ENCODE results near the gene NNT. TPM values are rescaled to one million over a fixed set of nuclear protein-coding genes. Genes with fewer than 3 reads are reported as not detected.

NNT gene
- total and polyA plus RNA-seq, 10 of the 15 experiments (the other 5 are each of a cell fraction or from before 2014, with no cell fraction given): 20.8 to 73.1 (median 51.9) TPM

- Histone ChIP-seq H3K9me3 (replicated peaks; ENCODE audit: control insufficient read depth, insufficient read depth, low read length) (no peaks in the 10 kb centered on the region), H3K36me3 (ENCODE audit: control insufficient read depth in 2 of 2, insufficient read depth in 2 of 2, low read length in 1 of 2) (peaks cover 0 to 11% of the 10 kb centered on the region in 2 experiments; a peak in 3 of 4 replicates), H3K4me1 (ENCODE audit: control insufficient read depth, insufficient read depth, low read length) (no peaks in the 10 kb centered on the region), H3K4me3 (no peak overlapping the region), H3K27ac (ENCODE audit: control insufficient read depth, insufficient read depth) (no peak overlapping the region), H3K4me2 (ENCODE audit: control insufficient read depth, insufficient read depth) (no peak overlapping the region), H3K9ac (ENCODE audit: control insufficient read depth, insufficient read depth, low read length) (no peak overlapping the region), H2AFZ (ENCODE audit: control insufficient read depth, low read depth, low read length) (no peak overlapping the region), H3K27me3 (replicated peaks in 1 of 2; ENCODE audit: control insufficient read depth in 2 of 2, insufficient read depth in 2 of 2, low read length in 1 of 2) (no peaks in the 10 kb centered on the region), H4K20me1 (ENCODE audit: control insufficient read depth, insufficient read depth) (no peaks in the 10 kb centered on the region), H3K79me2 (ENCODE audit: control insufficient read depth, insufficient read depth, low read length) (no peaks in the 10 kb centered on the region)
- DNase-seq (ENCODE audit: low read depth, low spot score) (no peak), ATAC-seq (no peak), FAIRE-seq (no peak)
- CTCF ChIA-PET: interaction anchor here (1.1 to 1.5 kb wide), 3 partner anchors 10 to 72 kb away, joined by 4 to 6 read pairs (median 5); no protein-coding TSS in a partner anchor
- RAD21 ChIA-PET (ENCODE audit: unreplicated experiment): no interaction called here
- POLR2A ChIA-PET: no interaction called here
- intact Hi-C loops (cut with micrococcal nuclease; ENCODE audit: unreplicated experiment): no loop called here
- WGBS (ENCODE audit: insufficient coverage, insufficient replicate concordance, low lambda C conversion rate, missing lambda C conversion rate): 95% methylated on average over 3 of the region's 3 CpGs
- BruUV-seq (replicated peaks): no TSS peak
- SMC1A ChIA-PET (ENCODE audit: uncharacterized antibody, unreplicated experiment): interaction anchor here (0.9 to 1.3 kb wide), 3 partner anchors 12 to 25 kb away, joined by 3 read pairs; no protein-coding TSS in a partner anchor
- in situ Hi-C loops (cut with MboI): no loop called here
- TF ChIP-seq, protein P1, sequence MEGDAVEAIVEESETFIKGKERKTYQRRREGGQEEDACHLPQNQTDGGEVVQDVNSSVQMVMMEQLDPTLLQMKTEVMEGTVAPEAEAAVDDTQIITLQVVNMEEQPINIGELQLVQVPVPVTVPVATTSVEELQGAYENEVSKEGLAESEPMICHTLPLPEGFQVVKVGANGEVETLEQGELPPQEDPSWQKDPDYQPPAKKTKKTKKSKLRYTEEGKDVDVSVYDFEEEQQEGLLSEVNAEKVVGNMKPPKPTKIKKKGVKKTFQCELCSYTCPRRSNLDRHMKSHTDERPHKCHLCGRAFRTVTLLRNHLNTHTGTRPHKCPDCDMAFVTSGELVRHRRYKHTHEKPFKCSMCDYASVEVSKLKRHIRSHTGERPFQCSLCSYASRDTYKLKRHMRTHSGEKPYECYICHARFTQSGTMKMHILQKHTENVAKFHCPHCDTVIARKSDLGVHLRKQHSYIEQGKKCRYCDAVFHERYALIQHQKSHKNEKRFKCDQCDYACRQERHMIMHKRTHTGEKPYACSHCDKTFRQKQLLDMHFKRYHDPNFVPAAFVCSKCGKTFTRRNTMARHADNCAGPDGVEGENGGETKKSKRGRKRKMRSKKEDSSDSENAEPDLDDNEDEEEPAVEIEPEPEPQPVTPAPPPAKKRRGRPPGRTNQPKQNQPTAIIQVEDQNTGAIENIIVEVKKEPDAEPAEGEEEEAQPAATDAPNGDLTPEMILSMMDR (IDR thresholded peaks at IDR 0.05 in 2 of 3, conservative IDR thresholded peaks at IDR 0.05 in 1 of 3; ENCODE audit: control insufficient read depth in 2 of 3, extremely low read depth in 1 of 3, insufficient read depth in 1 of 3, low read depth in 3 of 3, low read length in 3 of 3): no peak
- no peak for TF ChIP-seq SIX5 (IDR thresholded peaks at IDR 0.05; ENCODE audit: low read depth, low read length, severe bottlenecking)
- no peak for TF ChIP-seq RAD51 (IDR thresholded peaks at IDR 0.05)
- TF ChIP-seq CREB1 (IDR thresholded peaks at IDR 0.05; ENCODE audit: low read depth): no peak
- no peak for TF ChIP-seq MTA3 (IDR thresholded peaks at IDR 0.05; ENCODE audit: borderline replicate concordance, low read length)
- no peak for TF ChIP-seq TBL1XR1 (IDR thresholded peaks at IDR 0.05; ENCODE audit: low read depth, low read length)
- no peak for TF ChIP-seq PAX5 (IDR thresholded peaks at IDR 0.05; ENCODE audit: borderline replicate concordance, low read depth, low read length)
- TF ChIP-seq, protein P2, sequence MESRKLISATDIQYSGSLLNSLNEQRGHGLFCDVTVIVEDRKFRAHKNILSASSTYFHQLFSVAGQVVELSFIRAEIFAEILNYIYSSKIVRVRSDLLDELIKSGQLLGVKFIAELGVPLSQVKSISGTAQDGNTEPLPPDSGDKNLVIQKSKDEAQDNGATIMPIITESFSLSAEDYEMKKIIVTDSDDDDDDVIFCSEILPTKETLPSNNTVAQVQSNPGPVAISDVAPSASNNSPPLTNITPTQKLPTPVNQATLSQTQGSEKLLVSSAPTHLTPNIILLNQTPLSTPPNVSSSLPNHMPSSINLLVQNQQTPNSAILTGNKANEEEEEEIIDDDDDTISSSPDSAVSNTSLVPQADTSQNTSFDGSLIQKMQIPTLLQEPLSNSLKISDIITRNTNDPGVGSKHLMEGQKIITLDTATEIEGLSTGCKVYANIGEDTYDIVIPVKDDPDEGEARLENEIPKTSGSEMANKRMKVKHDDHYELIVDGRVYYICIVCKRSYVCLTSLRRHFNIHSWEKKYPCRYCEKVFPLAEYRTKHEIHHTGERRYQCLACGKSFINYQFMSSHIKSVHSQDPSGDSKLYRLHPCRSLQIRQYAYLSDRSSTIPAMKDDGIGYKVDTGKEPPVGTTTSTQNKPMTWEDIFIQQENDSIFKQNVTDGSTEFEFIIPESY (IDR thresholded peaks at IDR 0.05): no peak
- TF ChIP-seq HDAC6 (IDR thresholded peaks at IDR 0.05; ENCODE audit: unreplicated experiment): no peak
- TF ChIP-seq, protein P3, sequence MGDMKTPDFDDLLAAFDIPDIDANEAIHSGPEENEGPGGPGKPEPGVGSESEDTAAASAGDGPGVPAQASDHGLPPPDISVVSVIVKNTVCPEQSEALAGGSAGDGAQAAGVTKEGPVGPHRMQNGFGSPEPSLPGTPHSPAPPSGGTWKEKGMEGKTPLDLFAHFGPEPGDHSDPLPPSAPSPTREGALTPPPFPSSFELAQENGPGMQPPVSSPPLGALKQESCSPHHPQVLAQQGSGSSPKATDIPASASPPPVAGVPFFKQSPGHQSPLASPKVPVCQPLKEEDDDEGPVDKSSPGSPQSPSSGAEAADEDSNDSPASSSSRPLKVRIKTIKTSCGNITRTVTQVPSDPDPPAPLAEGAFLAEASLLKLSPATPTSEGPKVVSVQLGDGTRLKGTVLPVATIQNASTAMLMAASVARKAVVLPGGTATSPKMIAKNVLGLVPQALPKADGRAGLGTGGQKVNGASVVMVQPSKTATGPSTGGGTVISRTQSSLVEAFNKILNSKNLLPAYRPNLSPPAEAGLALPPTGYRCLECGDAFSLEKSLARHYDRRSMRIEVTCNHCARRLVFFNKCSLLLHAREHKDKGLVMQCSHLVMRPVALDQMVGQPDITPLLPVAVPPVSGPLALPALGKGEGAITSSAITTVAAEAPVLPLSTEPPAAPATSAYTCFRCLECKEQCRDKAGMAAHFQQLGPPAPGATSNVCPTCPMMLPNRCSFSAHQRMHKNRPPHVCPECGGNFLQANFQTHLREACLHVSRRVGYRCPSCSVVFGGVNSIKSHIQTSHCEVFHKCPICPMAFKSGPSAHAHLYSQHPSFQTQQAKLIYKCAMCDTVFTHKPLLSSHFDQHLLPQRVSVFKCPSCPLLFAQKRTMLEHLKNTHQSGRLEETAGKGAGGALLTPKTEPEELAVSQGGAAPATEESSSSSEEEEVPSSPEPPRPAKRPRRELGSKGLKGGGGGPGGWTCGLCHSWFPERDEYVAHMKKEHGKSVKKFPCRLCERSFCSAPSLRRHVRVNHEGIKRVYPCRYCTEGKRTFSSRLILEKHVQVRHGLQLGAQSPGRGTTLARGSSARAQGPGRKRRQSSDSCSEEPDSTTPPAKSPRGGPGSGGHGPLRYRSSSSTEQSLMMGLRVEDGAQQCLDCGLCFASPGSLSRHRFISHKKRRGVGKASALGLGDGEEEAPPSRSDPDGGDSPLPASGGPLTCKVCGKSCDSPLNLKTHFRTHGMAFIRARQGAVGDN (IDR thresholded peaks at IDR 0.05): no peak
- no peak for TF ChIP-seq PAX8 (IDR thresholded peaks at IDR 0.05)
- no peak for TF ChIP-seq ZBTB11 (CRISPR knock-in tag; IDR thresholded peaks at IDR 0.05)
- TF ChIP-seq SMARCA5 (IDR thresholded peaks at IDR 0.05): no peak
- no peak for TF ChIP-seq HDAC2 (IDR thresholded peaks at IDR 0.05)
- no peak for TF ChIP-seq SREBF2 (IDR thresholded peaks at IDR 0.05; ENCODE audit: low read length)
These were observed 99.8 kb downstream of the NNT start for GRCh38 chr5:43702815-43703214.

Measured in GM12878 (cell line).